Peyer's patch (tissue), 4 donors: ENCODE measurements around the gene ORAI2.

Experiments used
- POLR2A ChIP-seq, 2 donors: fragments of 450-650 bp; IDR thresholded peaks; one replicate each; pipeline ENCODE4 v1.5.1; 2017; ENCODE audit warnings: antibody characterized with exemption in 2 of 2, mild to moderate bottlenecking in 2 of 2, moderate library complexity in 2 of 2
- TF ChIP-seq, protein P1 (sequence below), 6 experiments: fragments of 450-650 bp in 4 of 6; fragments of 200-600 bp in 2 of 6; sonication (generic) in 1 of 6; IDR thresholded peaks; one replicate each; pipeline ENCODE4 v1.5.1; 2017 to 2019; ENCODE audit warnings: antibody characterized with exemption in 6 of 6, mild to moderate bottlenecking in 3 of 6, moderate library complexity in 1 of 6

- TF ChIP-seq, protein P1, sequence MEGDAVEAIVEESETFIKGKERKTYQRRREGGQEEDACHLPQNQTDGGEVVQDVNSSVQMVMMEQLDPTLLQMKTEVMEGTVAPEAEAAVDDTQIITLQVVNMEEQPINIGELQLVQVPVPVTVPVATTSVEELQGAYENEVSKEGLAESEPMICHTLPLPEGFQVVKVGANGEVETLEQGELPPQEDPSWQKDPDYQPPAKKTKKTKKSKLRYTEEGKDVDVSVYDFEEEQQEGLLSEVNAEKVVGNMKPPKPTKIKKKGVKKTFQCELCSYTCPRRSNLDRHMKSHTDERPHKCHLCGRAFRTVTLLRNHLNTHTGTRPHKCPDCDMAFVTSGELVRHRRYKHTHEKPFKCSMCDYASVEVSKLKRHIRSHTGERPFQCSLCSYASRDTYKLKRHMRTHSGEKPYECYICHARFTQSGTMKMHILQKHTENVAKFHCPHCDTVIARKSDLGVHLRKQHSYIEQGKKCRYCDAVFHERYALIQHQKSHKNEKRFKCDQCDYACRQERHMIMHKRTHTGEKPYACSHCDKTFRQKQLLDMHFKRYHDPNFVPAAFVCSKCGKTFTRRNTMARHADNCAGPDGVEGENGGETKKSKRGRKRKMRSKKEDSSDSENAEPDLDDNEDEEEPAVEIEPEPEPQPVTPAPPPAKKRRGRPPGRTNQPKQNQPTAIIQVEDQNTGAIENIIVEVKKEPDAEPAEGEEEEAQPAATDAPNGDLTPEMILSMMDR (IDR thresholded peaks at IDR 0.05) = no peak
- TF ChIP-seq POLR2A (IDR thresholded peaks at IDR 0.05) = no peak
Observed at GRCh38 chr7:102407910-102408309, 25.5 kb upstream of the ORAI2 start.
